Head of caudate nucleus (tissue), 42 donors: Measurements from ENCODE around the gene CAV3.
A peak's percentile ranks its signal among the peaks of the same experiment; 100 is the strongest.

Experiments used
- DNase-seq, 42 donors: peaks; one replicate each; pipeline versions ENCODE4 v3.0.0 to v3.0.0-alpha.2; 2020 to 2021; ENCODE audit warnings: mixed read lengths in 7 of 42
- intact Hi-C: fragments of 100-400 bp; cut with DNase I; formaldehyde crosslinking; loops from one replicate; pipeline ENCODE4 v1.15.0; 2022

Gene CAV3

GRCh38 chr3:8732413-8732812 lies 1.2 kb upstream of the CAV3 start:
- DNase-seq: peak in 1 of 42 donors; percentile 0
- intact Hi-C loops: no loop called here

DNA sequence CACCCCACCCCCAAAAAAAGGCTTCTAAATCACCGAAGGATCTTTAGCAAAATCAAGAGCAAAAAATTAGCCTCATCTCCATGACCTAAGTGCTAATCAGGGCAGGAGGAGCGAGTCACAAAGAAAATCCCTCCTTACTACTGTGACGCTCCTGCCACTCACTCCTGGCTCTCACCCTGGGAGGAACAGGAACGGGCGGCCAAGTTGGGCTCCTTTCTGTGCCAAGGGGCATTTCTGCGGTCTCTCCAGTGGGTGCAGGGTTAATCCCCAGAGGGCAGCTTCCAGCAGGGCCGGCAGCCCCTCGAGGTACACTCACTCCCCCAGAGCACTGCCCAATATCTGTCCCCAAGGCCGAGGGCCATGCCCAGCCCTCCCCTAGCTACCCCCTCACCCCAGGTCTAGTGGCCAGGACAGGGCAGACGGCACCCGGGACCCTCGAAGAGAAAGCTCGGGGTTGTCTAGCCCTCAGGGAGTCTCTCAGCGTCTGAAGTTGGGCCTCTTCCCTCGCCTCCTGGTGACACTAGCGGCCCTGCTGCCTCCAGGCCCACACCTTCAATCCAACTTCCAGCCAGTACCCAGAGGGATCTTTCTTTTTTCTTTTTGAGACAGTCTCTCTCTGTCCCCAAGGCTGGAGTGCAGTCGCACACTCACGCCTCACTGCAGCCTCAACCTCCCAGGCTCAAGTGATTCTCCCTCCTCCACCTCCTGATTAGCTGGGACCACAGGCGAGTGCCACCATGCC lies 706 bp downstream of the CAV3 start:
- peak in 1 of 42 donors; percentile 22 for DNase-seq
- intact Hi-C loops: no loop called here

GRCh38 chr3:8734908-8735307 lies 1.3 kb downstream of the CAV3 start:
- intact Hi-C loops: no loop called here

GRCh38 chr3:8736436-8736835 lies 2.8 kb downstream of the CAV3 start:
- intact Hi-C loops: no loop called here

More at GRCh38 chr3:8734908-8735307, 1.3 kb downstream of the CAV3 start:
- no peak for DNase-seq

DNA sequence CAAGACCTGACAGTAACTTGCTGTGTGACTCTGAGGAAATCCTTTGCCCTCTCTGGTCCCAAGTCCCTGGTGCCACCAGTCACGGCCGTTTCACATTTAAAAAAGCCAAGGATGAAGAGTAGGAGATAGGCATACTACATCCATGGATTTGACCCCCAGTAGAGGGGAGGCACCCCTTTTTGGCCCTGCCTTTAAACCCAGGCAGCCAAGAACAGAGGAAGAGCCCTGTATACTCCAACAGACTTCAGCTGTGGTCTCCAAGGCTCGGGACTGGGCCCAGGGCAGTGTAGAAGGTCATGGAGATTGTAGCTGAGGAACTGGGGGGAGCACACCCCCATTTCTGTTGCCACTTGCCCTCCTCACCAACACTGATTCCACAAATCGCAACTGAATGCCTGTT lies 3.7 kb downstream of the CAV3 start:
- DNase-seq: no peak
- intact Hi-C loops: no loop called here

More at GRCh38 chr3:8736436-8736835, 2.8 kb downstream of the CAV3 start:
- DNase-seq: peak in 1 of 42 donors; percentile 6

GRCh38 chr3:8737823-8738222 lies 4.2 kb downstream of the CAV3 start:
- intact Hi-C loops: no loop called here
- no peak for DNase-seq

- DNase-seq: no peak
- intact Hi-C loops: no loop called here
These were observed 5.0 kb downstream of the CAV3 start for GRCh38 chr3:8738639-8739038.

DNA sequence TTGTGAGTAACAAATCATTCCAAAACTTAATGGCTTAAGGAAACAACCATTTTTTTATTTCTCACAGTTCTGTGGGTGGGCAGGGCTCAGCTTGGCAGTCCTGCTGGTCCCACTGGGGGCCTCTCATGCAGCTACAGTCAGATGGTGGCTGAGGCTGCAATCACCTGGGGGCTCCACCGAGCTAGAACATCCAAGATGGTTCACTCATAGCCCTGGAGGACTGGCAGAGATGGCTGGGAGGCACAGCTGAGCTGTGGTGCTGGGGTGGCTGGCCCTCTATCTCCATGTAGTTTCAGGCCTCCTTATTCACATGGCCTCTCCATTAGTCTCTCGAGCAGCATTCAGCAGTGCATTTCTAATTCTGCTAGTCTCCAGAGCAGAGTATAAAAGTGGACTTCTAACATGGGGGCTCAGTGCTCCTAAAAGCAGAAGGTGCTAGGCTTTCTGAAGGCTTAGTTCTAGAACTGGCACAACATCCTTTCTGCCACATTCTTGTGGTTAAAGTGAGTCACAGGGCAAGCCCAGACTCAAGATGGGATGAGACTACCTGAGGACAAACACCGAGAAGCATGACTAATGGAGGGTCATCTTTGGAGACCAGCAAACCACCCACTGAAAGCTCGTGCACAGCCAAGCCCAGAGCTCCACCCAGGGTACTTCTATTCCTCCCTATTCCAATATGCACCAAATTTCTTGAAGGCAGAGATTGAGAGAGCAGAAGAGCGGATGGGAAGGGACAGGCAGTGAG lies 6.3 kb downstream of the CAV3 start:
- intact Hi-C loops: no loop called here
- DNase-seq: peak in 1 of 42 donors; percentile 8

DNA sequence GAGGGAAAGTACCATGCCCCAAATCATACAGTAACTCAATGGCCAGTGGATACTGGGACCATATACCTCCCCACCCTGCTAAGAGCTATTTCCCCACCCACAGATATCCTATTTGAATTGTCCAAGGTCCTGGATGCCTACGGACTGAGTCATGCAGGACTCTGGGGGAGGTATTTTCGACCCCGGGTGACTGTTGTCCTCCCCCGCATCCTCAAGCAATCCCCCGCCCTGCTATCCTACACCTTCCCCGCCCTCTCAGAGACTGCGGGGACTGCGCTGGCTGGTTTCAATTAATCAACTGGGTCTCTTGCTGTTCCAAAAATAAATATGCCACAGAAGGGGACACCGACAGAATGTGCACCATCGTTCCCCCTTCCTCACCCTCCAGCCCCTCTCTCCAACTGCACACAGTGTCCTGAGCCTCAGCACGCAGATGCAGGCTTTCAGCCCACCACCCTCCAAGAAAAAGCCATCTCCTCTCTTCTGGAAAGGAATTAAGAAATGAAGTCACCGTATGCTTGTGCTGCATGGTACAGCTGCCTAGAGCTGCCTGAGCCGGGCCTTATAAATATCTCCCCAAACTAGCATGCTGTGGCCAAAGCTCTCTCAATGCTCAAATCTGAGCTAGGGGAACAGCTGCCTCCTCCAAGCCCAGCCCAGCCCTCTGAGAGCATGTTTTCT lies 8.1 kb downstream of the CAV3 start:
- intact Hi-C loops: no loop called here
- peak in 2 of 42 donors; percentile 6 to 25 for DNase-seq

GRCh38 chr3:8743021-8743601 lies 9.5 kb downstream of the CAV3 start:
- intact Hi-C loops: no loop called here
- DNase-seq: peak in 2 of 42 donors; percentile 0 to 7

- peak in 3 of 42 donors; percentile 3 to 6 (median 6) for DNase-seq
- intact Hi-C loops: no loop called here
These were observed 10.3 kb downstream of the CAV3 start for GRCh38 chr3:8743911-8744310.

DNA sequence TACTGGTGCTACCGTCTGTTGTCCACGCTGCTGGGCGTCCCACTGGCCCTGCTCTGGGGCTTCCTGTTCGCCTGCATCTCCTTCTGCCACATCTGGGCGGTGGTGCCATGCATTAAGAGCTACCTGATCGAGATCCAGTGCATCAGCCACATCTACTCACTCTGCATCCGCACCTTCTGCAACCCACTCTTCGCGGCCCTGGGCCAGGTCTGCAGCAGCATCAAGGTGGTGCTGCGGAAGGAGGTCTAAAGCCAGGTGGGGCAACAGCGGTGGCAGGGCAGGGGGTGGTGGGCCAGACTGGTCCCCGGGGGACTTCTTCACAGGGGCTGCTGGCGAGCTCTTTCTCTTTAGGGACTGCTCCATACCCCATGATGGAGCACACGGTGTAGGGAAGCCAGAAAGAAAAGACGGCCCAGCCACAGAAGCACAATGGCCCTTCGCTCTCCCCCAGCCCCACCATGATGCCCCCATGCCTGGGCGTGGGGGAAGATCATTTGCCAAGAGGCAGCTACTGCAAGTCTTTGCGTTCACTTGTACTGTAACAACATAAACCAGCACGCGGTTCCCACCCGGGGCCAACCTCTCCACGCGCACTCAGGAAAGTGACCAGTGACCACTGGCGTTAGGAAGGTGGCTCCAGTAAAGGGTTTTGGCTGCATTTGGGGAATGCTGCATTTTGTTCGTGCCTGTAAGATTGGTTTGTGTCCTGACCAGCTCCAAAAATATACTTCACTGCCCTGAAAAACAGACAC lies 12.2 kb downstream of the CAV3 start:
- DNase-seq: no peak
- intact Hi-C loops: no loop called here

DNA sequence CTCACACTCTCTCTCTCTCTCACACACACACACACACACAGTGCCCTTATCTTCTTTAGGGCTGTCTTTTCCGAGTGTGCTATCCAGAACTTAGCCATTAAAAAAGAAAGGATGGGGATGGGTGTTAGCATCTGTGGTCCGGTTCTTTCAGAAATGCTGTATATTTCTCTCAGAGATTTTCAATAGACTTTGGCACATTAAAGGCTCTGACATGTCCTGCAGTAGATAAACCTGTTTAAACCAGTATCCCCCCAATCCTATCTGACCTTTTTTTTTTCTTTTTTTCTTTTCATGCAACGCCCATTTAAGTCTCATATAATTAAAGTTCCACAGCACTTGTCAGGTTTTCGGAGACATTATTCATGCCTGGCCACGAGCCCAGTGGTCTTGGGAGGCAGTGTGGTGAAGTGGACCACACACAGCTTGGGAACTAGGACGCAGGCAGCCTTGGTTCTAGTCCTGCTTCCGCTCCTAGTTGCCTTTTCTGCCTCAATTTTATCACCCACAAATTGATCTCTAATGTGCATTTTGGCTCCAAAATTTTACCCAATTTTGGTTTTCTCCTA lies 13.3 kb downstream of the CAV3 start:
- intact Hi-C loops: no loop called here

GRCh38 chr3:8749316-8749715 lies 15.7 kb downstream of the CAV3 start:
- intact Hi-C loops: no loop called here
- no peak for DNase-seq

More for the DNA sequence above, 13.3 kb downstream of the CAV3 start:
- DNase-seq: no peak

DNA sequence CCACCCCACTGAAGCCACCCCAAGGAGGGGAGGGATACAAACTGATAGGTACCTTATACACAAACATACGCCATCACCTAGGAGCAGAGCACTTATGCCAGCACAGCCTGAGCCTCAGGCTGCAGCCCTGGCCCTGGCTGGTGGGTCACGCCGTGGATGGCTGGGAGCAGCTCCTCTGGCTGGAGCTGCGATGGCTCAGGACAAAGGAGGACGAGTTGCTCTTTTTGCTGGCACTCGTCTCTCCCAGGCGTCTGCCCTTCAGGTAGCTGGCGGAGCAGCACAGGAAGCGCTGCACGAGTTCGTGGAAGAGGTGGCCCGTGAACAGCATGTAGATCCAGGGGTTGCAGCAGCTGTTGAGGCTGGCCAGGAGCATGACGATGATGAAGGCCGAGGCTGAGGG lies 19.2 kb downstream of the CAV3 start:
- intact Hi-C loops: no loop called here
- DNase-seq: peak in 1 of 42 donors; percentile 5

GRCh38 chr3:8755097-8755496 lies 21.5 kb downstream of the CAV3 start:
- no peak for DNase-seq
- intact Hi-C loops: no loop called here

GRCh38 chr3:8755564-8756237 lies 22.1 kb downstream of the CAV3 start:
- no peak for DNase-seq
- intact Hi-C loops: no loop called here

DNA sequence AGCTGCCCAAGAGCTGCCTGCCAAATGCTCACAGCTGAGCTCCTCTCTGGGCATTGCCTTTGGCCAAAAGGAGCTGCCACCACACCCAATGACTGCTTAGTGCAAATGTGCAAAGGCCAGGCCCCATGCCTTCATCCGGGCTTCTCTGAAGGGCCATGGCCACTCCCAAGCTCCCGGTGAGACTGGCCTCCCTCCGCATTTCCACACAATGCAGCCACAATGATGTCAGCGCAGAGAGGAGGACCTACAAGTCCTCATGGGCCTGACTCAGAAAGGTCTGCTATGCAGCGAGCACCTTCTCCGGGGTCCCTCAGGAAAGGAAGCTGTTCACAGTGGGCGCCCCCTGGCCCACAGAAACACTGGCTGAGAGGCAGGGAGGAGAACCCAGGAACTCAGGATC lies 23.1 kb downstream of the CAV3 start:
- intact Hi-C loops: no loop called here

More for the DNA sequence above, 23.1 kb downstream of the CAV3 start:
- peak in 1 of 42 donors; percentile 7 for DNase-seq
